ENCODE results near the gene PPARD. TPM values are rescaled to one million over a fixed set of nuclear protein-coding genes. Genes with fewer than 3 reads are reported as not detected.

Gene PPARD
- polyA plus RNA-seq, 3 donors: 5.9 to 22.9 (median 14.3) TPM

DNA sequence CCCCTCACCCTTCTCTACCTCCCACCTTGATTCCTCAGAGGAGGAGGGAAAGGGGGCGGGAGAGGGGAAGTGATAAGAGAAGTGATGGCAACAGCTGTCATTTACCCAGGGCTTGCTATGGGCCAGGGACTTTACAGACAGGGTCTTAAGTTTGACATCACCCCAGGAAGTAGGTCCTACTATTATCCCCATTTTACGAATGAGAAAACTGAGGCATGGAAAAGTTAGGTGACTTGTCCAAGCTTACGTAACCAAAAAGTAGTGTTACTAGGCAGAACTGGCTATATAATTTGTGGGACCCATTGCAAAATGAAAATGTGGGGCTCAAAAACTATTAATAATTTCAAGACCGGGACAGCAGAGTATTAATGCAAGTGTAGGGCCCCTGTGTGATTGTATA lies 99.3 kb downstream of the PPARD start:
- H3K27ac ChIP-seq (ENCODE audit: low read depth, low read length): no peak overlapping the region

DNA sequence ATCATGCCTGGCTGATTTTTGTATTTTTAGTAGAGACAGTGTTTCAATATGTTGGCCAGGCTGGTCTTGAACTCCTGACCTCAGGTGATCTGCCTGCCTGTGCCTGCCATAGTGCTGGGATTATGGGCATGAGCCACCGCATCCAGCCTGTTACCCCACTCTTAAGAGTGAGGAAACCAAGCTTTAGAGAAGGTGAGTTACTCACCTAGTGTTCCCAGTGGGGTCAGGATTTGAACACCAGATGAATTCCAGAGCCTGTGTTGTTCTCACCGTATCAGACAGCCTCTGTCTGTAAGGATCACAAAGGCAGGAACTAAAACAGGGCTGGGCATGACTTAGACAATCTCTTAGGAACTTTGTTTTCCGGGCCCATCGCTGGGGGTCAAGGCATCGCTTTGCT lies 100.3 kb downstream of the PPARD start:
- 78 to 85% (median 85%) methylated on average over 5 of the region's 5 CpGs for WGBS, 3 donors
- H3K27ac ChIP-seq (ENCODE audit: low read depth, low read length): no peak overlapping the region

More for the DNA sequence above, 99.3 kb downstream of the PPARD start:
- 91 to 92% (median 91%) methylated on average over 4 of the region's 4 CpGs for WGBS, 3 donors

DNA sequence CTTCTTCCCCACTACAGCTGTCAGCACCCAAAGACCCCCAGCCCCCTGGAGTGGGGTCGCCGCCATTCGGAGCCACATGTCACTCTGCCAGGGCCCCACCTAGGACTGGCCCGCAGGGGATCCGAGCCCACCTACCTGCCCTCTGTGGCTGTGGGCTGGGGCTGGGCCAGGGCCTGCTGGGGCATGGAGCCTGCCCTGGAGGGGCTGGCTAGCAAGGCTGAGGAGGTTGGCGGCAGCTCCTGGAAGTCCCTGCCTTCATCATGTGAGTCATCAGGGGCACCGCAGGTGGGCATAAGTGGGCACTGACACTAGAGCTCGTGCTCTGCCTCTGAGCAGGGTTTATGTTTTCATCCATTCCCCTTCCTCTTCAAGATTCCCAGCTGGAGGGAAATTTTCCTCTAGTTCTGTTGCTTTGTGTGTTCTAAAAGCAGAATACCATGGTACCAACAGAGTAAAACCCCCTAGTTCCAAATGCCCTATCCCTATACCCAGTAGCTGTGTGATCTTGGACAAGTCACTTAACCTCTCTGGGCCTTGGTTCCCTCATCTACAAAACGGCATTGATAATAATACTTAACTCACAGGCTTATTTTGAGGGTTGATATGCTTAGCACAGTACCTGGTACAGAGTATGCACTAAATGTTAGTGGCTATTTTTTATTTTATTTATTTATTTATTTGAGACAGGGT lies 101.1 kb downstream of the PPARD start:
- WGBS, 3 donors: 83 to 93% (median 90%) methylated on average over 9 of the region's 9 CpGs
- no peak overlapping the region for H3K27ac ChIP-seq (ENCODE audit: low read depth, low read length)

DNA sequence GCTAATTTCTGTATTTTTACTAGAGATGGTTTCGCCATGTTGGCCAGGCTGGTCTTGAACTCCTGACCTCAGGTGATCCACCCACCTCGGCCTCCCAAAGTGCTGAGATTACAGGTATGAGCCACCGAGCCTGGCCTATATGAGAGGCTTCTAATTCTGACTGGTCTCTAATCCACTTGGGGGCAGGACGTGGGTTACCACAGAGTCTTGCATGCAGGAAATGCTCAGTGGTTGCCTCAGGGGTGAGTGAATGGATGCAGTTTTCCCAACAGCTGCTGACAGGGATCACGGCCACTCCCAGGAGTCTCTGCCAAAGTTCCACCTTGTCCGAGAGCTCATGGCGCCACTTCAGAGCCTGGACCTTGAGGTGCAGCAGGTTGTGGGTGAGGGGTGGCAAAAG lies 103.3 kb downstream of the PPARD start:
- WGBS, 3 donors: 69 to 82% (median 79%) methylated on average over 7 of the region's 7 CpGs

DNA sequence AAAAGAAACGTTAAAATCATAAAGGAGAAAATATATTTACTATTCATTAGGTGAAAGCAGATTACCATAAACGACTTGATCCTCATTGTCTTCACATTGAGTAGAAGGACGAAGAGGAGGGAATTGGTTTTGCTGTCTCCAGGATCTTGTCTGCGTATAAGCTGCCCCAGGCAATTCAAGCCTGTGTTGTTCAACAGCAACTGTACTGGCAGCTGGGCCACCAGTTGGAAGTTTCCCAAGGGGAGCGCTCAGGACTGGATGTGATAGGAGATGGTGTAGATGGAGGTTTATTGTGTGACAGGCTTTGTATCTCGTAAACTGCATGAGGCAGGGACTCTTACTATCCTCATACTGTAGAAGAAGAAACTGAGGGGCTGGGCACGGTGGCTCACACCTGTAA lies 105.8 kb downstream of the PPARD start:
- H3K27ac ChIP-seq (ENCODE audit: low read depth, low read length): no peak overlapping the region
- 69 to 81% (median 75%) methylated on average over 7 of the region's 7 CpGs for WGBS, 3 donors

More for the DNA sequence above, 103.3 kb downstream of the PPARD start:
- no peak overlapping the region for H3K27ac ChIP-seq (ENCODE audit: low read depth, low read length)

DNA sequence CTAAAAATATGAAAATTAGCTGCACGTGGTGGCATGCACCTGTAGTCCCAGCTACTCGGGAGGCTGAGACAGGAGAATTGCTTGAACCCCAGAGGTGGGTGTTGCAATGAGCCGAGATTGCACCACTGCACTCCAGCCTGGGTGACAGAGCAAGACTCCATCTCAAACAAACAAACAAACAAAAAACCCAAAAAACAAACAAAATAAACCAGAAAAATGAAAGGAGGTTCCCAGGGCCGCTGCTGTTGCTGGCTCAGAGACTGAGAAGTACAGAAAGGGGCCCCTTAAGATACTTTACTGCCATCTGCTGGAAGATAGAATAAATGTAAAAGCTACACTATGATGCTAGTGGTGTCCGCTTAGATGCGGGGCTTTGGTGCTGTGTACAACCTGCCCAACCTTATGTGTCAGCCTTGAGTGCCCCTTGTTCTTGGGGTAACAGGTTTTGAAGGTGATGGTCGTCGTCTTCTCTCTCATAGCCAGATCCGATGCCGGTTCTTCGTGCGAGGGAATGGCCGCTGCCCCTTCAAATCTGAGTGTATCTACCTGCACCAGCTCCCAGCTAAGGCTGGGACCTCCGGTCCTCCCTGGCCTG lies 107.0 kb downstream of the PPARD start:
- 28 to 34% (median 33%) methylated on average over 14 of the region's 14 CpGs for WGBS, 3 donors
- H3K27ac ChIP-seq (ENCODE audit: low read depth, low read length): no peak overlapping the region

DNA sequence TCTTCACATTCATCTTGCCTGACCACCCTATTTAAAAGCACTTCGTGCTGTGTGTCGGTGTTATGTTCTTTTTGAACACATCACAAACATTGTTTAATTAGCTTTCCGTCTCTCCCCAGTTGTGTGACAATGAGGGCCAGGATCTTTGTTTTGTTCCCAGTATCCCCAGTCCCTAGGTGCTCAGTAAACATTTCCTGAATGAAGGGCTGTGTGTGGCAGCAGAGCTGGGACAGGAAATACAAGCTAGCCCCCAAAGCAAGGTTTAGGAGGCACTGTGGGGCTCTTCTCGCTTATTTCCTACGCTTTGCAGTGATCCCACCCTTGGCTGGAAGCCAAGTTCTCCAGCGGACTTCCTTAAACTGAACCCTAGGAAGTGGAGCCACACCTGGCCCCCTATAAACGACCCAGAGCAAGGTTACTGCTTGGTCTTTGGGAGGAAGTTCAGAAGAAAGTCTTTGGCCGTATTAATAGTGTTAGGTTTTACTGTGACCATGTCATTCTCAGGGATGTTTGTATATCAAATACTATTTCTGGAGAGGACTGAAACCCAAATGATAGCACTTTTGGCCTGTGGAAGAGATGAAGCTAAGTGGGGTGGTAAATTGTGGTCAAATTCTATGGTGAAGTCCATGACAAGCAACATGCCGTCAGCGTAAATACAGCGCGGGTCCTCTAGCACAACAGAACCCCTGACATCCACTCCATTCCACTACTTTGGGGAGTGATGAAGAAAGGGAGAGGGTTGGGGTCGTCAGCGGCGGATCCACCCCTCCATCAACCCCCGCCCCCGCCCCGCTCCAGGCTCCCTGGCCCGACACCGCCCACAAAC lies 109.2 kb downstream of the PPARD start:
- no peak overlapping the region for H3K27ac ChIP-seq (ENCODE audit: low read depth, low read length)
- WGBS, 3 donors: 10 to 11% (median 10%) methylated on average over 18 to 20 of the region's 20 CpGs

DNA sequence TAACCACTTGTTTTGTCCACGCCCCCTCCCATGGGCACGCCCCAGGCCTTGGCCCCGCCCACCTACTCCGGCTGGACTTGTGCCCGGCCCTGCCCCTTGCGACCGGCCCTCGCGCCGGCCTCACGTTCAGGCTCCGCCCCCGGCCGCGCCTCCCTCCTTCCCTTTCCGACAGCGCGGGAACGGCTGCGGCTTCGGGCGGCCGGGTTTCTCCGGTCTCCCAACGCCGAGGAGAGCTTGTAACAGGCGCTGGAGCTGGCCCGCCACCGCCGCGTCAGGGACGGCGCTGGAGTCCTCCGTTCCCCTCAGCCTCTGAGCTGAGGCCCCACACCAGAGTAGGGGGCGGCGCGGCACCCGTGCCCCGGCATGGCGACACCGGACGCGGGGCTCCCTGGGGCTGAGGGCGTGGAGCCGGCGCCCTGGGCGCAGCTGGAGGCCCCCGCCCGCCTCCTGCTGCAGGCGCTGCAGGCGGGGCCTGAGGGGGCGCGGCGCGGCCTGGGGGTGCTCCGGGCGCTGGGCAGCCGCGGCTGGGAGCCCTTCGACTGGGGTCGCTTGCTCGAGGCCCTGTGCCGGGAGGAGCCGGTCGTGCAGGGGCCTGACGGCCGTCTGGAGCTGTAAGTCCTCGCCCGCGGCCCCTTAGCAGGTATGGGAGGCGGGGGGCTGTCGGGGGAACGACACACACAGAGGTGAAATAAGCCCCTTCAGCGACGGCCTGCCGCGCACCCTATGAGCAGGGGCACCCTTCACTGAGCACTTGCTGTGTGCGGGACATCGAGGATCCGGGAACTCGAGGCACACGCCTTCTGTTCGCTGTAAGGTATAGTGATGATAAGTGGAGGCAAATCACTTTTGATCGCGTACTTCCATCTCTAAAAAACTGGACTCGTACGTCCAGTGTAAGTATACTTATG lies 110.1 kb downstream of the PPARD start, which contains the start of gene FANCE:
Gene FANCE, plus strand, starts transcription at position 156 of the 908 bp plus-strand sequence. Its CDS starts 208 bp downstream, at position 364.
- 1% methylated on average over 81 to 87 of the region's 87 CpGs for WGBS, 3 donors
- H3K27ac ChIP-seq (ENCODE audit: low read depth, low read length): no peak within 1 kb of the TSS

DNA sequence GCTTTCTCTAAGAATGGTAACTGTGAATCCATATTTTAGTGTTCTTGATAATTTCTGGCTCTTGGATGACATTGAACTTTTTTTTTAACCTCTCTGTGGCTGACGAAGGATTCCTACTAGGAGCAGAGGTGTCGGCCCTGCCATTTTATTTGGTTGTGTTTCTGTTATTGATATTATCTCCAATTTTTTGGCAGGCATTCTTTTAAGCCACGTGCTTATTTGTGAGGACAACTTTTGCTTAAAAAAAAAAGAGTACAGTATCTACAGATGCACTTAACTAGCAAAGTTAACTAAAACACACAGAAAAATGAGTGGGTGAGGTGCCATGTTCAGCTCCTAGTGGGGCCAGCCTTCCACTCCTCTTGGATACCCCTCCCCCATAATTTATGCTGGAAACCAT lies 110.9 kb downstream of the PPARD start:
- WGBS, 3 donors: 14 to 16% (median 16%) methylated on average over 3 of the region's 3 CpGs

DNA sequence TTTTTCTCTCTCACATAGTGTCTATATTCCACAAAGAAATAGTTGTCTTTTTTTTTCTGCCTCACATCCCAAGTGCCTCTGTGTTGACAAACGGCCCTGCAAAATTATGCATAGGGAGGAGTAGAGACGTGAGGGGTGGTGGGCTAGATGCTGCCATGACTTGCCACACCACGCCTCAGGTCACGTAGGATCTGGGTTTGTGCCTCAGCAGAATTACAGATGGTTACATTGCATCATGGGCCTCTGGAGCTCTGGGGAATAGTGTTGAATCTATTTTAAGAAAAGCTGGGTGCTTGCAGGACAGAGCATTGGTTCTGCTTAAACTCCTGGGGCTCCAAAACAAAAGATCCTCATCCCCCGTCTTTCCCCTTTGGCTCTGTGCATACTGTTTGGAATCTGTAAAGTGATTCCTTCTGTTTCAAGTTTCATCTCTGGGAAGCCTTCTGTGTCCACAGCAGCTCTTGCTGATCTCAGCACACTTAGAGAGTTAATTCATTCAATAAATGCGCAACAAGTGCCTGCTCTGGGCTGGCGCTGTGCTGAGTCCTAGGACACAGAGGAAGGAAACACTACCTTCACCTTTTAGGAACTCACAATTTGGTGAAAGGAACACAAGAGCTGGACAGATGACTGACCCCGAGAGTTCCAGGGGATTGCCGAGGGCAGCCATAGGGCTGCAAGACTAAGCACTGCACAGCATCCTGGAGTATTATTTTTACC lies 112.2 kb downstream of the PPARD start:
- H3K27ac ChIP-seq (ENCODE audit: low read depth, low read length): no peak overlapping the region
- 78 to 85% (median 79%) methylated on average over 9 of the region's 9 CpGs for WGBS, 3 donors

More for the DNA sequence above, 110.9 kb downstream of the PPARD start:
- no peak overlapping the region for H3K27ac ChIP-seq (ENCODE audit: low read depth, low read length)

DNA sequence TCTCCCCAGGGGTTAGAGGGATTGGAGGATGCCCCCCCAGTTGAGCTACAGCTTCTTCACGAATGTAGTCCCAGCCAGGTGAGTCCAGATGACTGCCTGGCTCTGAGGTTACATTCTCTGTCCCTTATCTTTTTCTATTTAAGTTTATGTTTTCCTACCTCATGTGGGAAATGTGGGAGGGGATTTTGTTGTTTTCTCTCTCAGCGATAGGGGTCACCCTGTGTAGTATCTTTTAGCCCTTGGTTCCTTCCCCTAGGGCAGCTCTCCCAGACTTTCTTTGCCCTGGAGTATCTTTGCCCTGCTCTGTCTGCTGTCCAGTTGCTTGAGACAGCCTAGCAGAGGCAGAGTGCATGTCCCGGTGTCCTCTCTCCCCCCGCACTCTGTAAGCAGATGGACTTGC lies 115.5 kb downstream of the PPARD start:
- H3K27ac ChIP-seq (ENCODE audit: low read depth, low read length): no peak overlapping the region
- WGBS, 3 donors: 51 to 89% (median 88%) methylated on average over 4 of the region's 4 CpGs

DNA sequence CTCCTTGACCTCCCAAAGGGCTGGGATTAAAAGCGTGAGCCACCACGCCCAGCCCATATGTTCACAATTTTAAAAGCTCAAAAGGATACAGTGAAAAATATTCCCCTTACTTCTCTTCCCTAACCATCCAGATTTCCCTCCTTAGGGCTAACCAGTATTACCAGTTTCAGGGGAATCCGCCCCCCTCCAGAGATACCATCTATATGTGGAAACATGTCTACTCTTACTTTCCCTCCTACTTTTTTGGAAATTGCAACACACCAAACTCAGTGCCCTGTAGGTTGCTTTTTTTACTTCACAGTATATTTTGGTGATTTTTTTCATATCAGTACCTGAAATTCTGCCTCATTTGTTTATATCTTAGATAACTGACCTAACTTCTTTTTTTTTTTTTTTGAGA lies 118.9 kb downstream of the PPARD start:
- 78 to 98% (median 94%) methylated on average over 3 of the region's 3 CpGs for WGBS, 3 donors
- no peak overlapping the region for H3K27ac ChIP-seq (ENCODE audit: low read depth, low read length)

DNA sequence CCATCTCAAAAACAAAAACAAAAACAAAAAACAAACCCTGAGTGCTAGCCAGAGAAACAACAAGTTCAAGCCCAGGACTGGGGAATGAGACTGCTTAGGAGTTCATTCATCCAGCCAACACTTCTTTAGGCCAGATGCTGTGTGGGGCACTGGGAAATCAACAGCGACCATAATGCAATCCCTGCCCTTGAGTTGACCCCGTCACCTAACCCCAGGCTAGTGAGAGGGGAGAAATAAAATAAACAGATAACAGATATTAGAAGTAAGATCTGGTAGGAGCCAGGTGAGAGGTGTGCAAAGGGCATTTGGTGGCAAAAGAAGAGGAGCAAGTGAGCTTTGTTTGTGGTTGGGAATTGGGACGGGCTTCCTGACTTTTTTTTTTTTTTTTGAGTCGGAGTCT lies 120.9 kb downstream of the PPARD start:
- H3K27ac ChIP-seq (ENCODE audit: low read depth, low read length): no peak overlapping the region
- 84 to 93% (median 91%) methylated on average over 3 to 4 of the region's 4 CpGs for WGBS, 3 donors

DNA sequence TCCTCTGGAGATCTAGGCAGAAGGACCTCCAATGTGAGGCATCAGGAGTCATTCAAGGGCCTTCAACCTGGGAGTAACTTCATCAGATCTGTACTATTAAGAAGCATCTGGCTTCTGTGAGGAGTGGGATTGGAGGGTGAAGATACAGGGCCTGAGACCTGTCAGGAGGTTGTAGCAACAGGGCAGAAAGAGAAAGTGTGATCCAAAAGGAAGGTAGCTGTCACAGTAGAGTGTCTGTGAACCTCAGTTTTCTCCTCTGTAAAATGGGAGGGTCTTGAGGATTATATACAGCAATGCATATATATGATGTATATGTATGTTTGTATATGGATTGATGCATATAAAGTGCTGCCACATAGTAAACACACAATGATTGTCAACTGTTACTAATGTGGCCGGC lies 123.3 kb downstream of the PPARD start:
- 92 to 100% (median 97%) methylated on average over 1 of the region's 1 CpG for WGBS, 3 donors
- H3K27ac ChIP-seq (ENCODE audit: low read depth, low read length): no peak overlapping the region

DNA sequence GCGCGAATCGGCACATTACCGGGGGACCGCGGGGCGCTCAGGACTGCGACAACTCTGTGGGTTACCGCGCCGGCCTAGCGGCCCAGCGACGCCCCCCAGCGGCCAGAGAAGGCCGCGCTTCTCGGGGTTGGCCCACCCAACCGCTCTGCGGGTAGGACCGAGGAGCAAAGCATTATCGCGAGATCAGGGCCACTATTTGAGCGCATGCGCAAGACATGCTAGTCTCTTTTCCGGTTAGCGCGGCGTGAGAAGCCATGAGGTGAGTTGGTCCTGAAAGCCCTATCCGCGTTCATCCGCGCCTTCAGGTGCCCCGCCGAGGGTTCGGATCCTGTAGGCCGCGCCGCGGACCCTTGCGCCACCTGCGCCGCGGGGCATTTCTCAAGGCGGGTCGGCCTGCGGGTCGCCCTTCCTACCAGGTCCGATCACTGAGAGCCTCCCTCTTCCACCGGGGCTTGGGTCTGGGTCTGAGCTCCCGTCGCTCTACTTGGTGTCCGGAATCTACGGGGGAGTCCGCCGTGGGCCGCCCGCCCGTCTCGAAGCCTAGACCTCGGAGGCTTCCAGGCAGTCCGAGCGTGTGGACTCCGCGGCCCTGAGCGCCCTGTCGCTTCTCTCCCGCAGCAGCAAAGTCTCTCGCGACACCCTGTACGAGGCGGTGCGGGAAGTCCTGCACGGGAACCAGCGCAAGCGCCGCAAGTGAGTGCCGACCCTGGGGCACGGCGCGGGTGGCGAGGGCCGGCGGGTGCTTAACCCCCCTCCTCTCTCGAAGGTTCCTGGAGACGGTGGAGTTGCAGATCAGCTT lies 126.0 kb downstream of the PPARD start, which contains the start of gene RPL10A:
Gene RPL10A, plus strand, starts transcription at position 221 of the 799 bp plus-strand sequence. Its CDS starts 34 bp downstream, at position 255.
- H3K27ac ChIP-seq (ENCODE audit: low read depth, low read length): peak within 1 kb of the TSS; percentile 3
- 0 to 1% (median 0%) methylated on average over 86 of the region's 86 CpGs for WGBS, 3 donors

DNA sequence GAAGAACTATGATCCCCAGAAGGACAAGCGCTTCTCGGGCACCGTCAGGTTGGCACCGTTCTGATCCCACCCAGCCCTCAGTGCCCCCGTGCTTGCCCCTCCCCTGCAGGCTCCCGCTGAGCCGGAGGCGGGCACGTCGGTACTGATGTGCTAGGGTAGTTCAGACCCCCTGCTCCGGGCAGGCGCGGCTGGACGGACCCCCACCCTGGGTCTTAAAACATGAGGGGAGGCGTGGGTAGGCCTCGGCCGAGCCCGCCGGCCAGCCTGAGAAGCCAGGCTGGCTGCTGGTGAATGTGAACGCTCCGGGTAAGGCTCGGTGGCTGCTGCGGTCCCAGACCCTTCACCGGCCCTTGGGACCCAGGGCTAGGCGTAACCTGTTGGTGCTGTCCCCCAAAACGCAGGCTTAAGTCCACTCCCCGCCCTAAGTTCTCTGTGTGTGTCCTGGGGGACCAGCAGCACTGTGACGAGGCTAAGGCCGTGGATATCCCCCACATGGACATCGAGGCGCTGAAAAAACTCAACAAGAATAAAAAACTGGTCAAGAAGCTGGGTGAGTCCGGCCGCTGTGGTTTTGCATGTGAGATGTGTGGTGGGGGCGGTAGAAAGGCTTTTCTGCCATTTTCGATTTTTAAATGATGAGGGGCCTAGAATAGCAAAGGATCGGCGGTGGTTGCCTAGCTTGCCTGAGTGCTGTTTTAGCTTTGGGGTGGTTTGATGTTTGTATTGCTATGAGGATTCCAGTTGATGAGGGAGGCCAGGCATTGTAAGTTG lies 126.8 kb downstream of the PPARD start:
- 3 to 5% (median 3%) methylated on average over 37 of the region's 37 CpGs for WGBS, 3 donors
- no peak overlapping the region for H3K27ac ChIP-seq (ENCODE audit: low read depth, low read length)

All from adipose tissue (tissue), 3 donors.